Measurements from ENCODE around the gene LYL1.

The LYL1 gene

DNA sequence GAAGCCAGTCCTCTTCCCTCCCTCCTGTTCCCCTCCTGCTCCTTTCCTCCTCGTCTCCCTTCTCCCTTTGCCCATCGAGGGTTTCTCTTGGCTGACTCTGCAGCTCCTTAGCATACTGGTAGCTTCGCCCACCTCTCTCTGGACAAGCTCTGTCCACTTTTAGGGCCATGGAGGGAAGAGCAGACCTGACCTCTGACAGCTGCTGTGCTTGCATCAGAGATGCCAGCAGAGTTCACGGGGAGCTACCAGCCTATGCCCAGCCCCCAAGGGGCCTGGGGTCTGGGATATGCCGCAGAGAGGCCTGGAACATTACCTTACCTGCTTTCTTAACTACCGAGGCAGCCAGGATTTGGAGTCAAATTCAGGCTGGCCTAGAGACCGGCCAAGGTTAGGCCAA is 19.7 kb downstream of the LYL1 start:
- no peak for TF ChIP-seq YY1 (IDR thresholded peaks at IDR 0.05; ENCODE audit: insufficient read depth, insufficient read length)
- peaks cover 36% of the 10 kb centered on the region for H3K4me1 ChIP-seq (ENCODE audit: insufficient read depth, insufficient read length)
- H3K9ac ChIP-seq (ENCODE audit: insufficient read length, low read depth): no peak overlapping the region
- no peak for DNase-seq (ENCODE audit: low read depth, low spot score)
- H3K36me3 ChIP-seq (ENCODE audit: insufficient read depth, insufficient read length, low read length): no peaks in the 10 kb centered on the region
- no peaks in the 10 kb centered on the region for H3K9me3 ChIP-seq (ENCODE audit: insufficient read depth, low read length)
- no peak overlapping the region for H3K4me3 ChIP-seq (ENCODE audit: insufficient read length, low read depth)
- peaks cover 3% of the 10 kb centered on the region for H3K27me3 ChIP-seq (ENCODE audit: insufficient read depth, insufficient read length)

- peaks cover 5% of the 10 kb centered on the region for H3K27me3 ChIP-seq (ENCODE audit: insufficient read depth, insufficient read length)
- no peak overlapping the region for H3K9ac ChIP-seq (ENCODE audit: insufficient read length, low read depth)
- H3K9me3 ChIP-seq (ENCODE audit: insufficient read depth, low read length): no peaks in the 10 kb centered on the region
- no peaks in the 10 kb centered on the region for H3K36me3 ChIP-seq (ENCODE audit: insufficient read depth, insufficient read length, low read length)
- H3K4me3 ChIP-seq (ENCODE audit: insufficient read length, low read depth): no peak overlapping the region
- no peak for TF ChIP-seq ZNF274 (IDR thresholded peaks at IDR 0.05; ENCODE audit: low read depth, low read length)
- TF ChIP-seq YY1 (IDR thresholded peaks at IDR 0.05; ENCODE audit: insufficient read depth, insufficient read length): no peak
- TF ChIP-seq SUZ12 (IDR thresholded peaks at IDR 0.05; ENCODE audit: extremely low read depth, insufficient read depth, insufficient read length): no peak
- H3K4me1 ChIP-seq (ENCODE audit: insufficient read depth, insufficient read length): peaks cover 43% of the 10 kb centered on the region
- DNase-seq (ENCODE audit: low read depth, low spot score): no peak
Measured at GRCh38 chr19:13082192-13083007, 20.3 kb downstream of the LYL1 start.

GRCh38 chr19:13079542-13079986 is 23.1 kb downstream of the LYL1 start:
- no peak for DNase-seq (ENCODE audit: low read depth, low spot score)

GRCh38 chr19:13078897-13079541 is 23.6 kb downstream of the LYL1 start:
- Histone ChIP-seq H3K4me3 (ENCODE audit: insufficient read length, low read depth) (no peak overlapping the region), H3K9me3 (ENCODE audit: insufficient read depth, low read length) (no peaks in the 10 kb centered on the region), H3K9ac (ENCODE audit: insufficient read length, low read depth) (peak overlapping the region; percentile 12), H3K27me3 (ENCODE audit: insufficient read depth, insufficient read length) (peaks cover 16% of the 10 kb centered on the region), H3K4me1 (ENCODE audit: insufficient read depth, insufficient read length) (peaks cover 49% of the 10 kb centered on the region), H3K36me3 (ENCODE audit: insufficient read depth, insufficient read length, low read length) (no peaks in the 10 kb centered on the region)
- TF ChIP-seq ZNF274 (IDR thresholded peaks at IDR 0.05; ENCODE audit: low read depth, low read length): no peak
- TF ChIP-seq SUZ12 (IDR thresholded peaks at IDR 0.05; ENCODE audit: extremely low read depth, insufficient read depth, insufficient read length): no peak
- no peak for TF ChIP-seq YY1 (IDR thresholded peaks at IDR 0.05; ENCODE audit: insufficient read depth, insufficient read length)
- no peak for DNase-seq (ENCODE audit: low read depth, low spot score)

More at GRCh38 chr19:13079542-13079986, 23.1 kb downstream of the LYL1 start:
- no peak overlapping the region for H3K4me3 ChIP-seq (ENCODE audit: insufficient read length, low read depth)
- peaks cover 16% of the 10 kb centered on the region for H3K27me3 ChIP-seq (ENCODE audit: insufficient read depth, insufficient read length)
- H3K4me1 ChIP-seq (ENCODE audit: insufficient read depth, insufficient read length): peaks cover 49% of the 10 kb centered on the region
- H3K36me3 ChIP-seq (ENCODE audit: insufficient read depth, insufficient read length, low read length): no peaks in the 10 kb centered on the region
- no peak for TF ChIP-seq ZNF274 (IDR thresholded peaks at IDR 0.05; ENCODE audit: low read depth, low read length)
- TF ChIP-seq SUZ12 (IDR thresholded peaks at IDR 0.05; ENCODE audit: extremely low read depth, insufficient read depth, insufficient read length): no peak
- no peak for TF ChIP-seq YY1 (IDR thresholded peaks at IDR 0.05; ENCODE audit: insufficient read depth, insufficient read length)
- no peaks in the 10 kb centered on the region for H3K9me3 ChIP-seq (ENCODE audit: insufficient read depth, low read length)
- H3K9ac ChIP-seq (ENCODE audit: insufficient read length, low read depth): peak overlapping the region; percentile 58

DNA sequence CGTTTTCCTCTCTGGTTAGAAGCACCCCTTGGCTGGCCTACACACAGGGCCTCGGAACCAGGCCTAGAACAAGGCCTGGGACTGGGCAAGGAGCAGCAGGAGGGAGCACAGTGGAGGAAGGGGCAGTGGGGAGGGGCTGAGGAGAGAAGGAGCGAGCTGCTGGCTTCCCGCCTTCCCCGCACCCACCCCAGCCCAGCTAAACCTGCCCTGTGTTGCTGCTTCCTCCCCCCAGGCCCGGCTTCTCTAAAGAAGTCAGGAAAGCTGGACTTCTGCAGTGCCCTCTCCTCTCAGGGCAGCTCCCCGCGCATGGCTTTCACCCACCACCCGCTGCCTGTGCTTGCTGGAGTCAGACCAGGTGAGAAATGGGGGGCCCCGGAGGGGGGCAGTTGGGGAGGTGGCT is 24.3 kb downstream of the LYL1 start:
- no peak for TF ChIP-seq ZNF274 (IDR thresholded peaks at IDR 0.05; ENCODE audit: low read depth, low read length)
- TF ChIP-seq SUZ12 (IDR thresholded peaks at IDR 0.05; ENCODE audit: extremely low read depth, insufficient read depth, insufficient read length): no peak
- no peak for TF ChIP-seq YY1 (IDR thresholded peaks at IDR 0.05; ENCODE audit: insufficient read depth, insufficient read length)
- Histone ChIP-seq H3K27me3 (ENCODE audit: insufficient read depth, insufficient read length) (peaks cover 16% of the 10 kb centered on the region), H3K4me1 (ENCODE audit: insufficient read depth, insufficient read length) (peaks cover 44% of the 10 kb centered on the region), H3K9ac (ENCODE audit: insufficient read length, low read depth) (no peak overlapping the region), H3K36me3 (ENCODE audit: insufficient read depth, insufficient read length, low read length) (no peaks in the 10 kb centered on the region), H3K4me3 (ENCODE audit: insufficient read length, low read depth) (no peak overlapping the region), H3K9me3 (ENCODE audit: insufficient read depth, low read length) (no peaks in the 10 kb centered on the region)
- no peak for DNase-seq (ENCODE audit: low read depth, low spot score)

DNA sequence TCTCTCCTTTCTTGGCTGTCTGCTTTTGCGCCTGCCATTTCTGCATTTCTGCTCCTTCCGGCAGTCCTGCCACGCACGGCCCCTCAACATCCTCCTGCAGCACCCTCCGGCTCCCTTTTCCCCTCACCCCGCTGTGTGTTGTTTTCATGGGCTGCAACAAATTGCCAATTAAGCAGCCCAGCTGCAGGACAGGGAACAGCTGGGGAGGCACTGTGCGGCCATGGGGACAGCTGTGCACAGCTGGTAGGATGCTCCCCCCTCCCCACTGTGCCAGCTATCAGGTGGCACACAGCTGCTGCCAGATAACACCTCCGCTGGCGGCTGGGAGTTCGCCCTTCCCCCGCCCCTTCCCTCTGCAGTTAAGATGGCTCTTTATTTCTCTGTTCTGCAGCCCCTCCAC is 25.4 kb downstream of the LYL1 start:
- Histone ChIP-seq H3K4me3 (ENCODE audit: insufficient read length, low read depth) (no peak overlapping the region), H3K9ac (ENCODE audit: insufficient read length, low read depth) (peak overlapping the region; percentile 27), H3K36me3 (ENCODE audit: insufficient read depth, insufficient read length, low read length) (no peaks in the 10 kb centered on the region), H3K9me3 (ENCODE audit: insufficient read depth, low read length) (no peaks in the 10 kb centered on the region), H3K27me3 (ENCODE audit: insufficient read depth, insufficient read length) (peaks cover 21% of the 10 kb centered on the region), H3K4me1 (ENCODE audit: insufficient read depth, insufficient read length) (peaks cover 39% of the 10 kb centered on the region)
- TF ChIP-seq SUZ12 (IDR thresholded peaks at IDR 0.05; ENCODE audit: extremely low read depth, insufficient read depth, insufficient read length): no peak
- TF ChIP-seq ZNF274 (IDR thresholded peaks at IDR 0.05; ENCODE audit: low read depth, low read length): no peak
- no peak for TF ChIP-seq YY1 (IDR thresholded peaks at IDR 0.05; ENCODE audit: insufficient read depth, insufficient read length)
- no peak for DNase-seq (ENCODE audit: low read depth, low spot score)

GRCh38 chr19:13076787-13077186 is 25.9 kb downstream of the LYL1 start:
- no peaks in the 10 kb centered on the region for H3K9me3 ChIP-seq (ENCODE audit: insufficient read depth, low read length)
- peaks cover 35% of the 10 kb centered on the region for H3K4me1 ChIP-seq (ENCODE audit: insufficient read depth, insufficient read length)
- H3K9ac ChIP-seq (ENCODE audit: insufficient read length, low read depth): peak overlapping the region; percentile 27
- H3K36me3 ChIP-seq (ENCODE audit: insufficient read depth, insufficient read length, low read length): no peaks in the 10 kb centered on the region
- H3K27me3 ChIP-seq (ENCODE audit: insufficient read depth, insufficient read length): peaks cover 22% of the 10 kb centered on the region
- TF ChIP-seq YY1 (IDR thresholded peaks at IDR 0.05; ENCODE audit: insufficient read depth, insufficient read length): no peak
- TF ChIP-seq SUZ12 (IDR thresholded peaks at IDR 0.05; ENCODE audit: extremely low read depth, insufficient read depth, insufficient read length): no peak
- no peak for TF ChIP-seq ZNF274 (IDR thresholded peaks at IDR 0.05; ENCODE audit: low read depth, low read length)
- no peak for DNase-seq (ENCODE audit: low read depth, low spot score)
- no peak overlapping the region for H3K4me3 ChIP-seq (ENCODE audit: insufficient read length, low read depth)

All from NT2/D1 (cell line).